ENCODE measurements around the gene MKRN3. TPM values are rescaled to one million over a fixed set of nuclear protein-coding genes. Genes with fewer than 3 reads are reported as not detected.

The MKRN3 gene
- total and polyA plus RNA-seq, 10 of the 15 experiments (the other 5 are each of a cell fraction or from before 2014, with no cell fraction given): 0.30 to 1.1 TPM; not detected in 8

GRCh38 chr15:23567921-23568320 lies 2.4 kb downstream of the MKRN3 start (continued):
- TF ChIP-seq IRF5 (IDR thresholded peaks at IDR 0.05; ENCODE audit: borderline replicate concordance): no peak
- TF ChIP-seq TCF12 (IDR thresholded peaks at IDR 0.05; ENCODE audit: low read depth, low read length): no peak
- TF ChIP-seq ZZZ3 (IDR thresholded peaks at IDR 0.05; ENCODE audit: control insufficient read depth, insufficient read length, low read depth): no peak
- TF ChIP-seq DPF2 (IDR thresholded peaks at IDR 0.05): no peak
- TF ChIP-seq CHD2 (IDR thresholded peaks at IDR 0.05; ENCODE audit: borderline replicate concordance, low read depth, low read length): no peak
- TF ChIP-seq E4F1 (IDR thresholded peaks at IDR 0.05; ENCODE audit: borderline replicate concordance, partially characterized antibody): no peak
- no peak for TF ChIP-seq NR2F1 (conservative IDR thresholded peaks at IDR 0.05)
- no peak for TF ChIP-seq HSF1 (IDR thresholded peaks at IDR 0.05; ENCODE audit: low read depth, low read length)
- no peak for TF ChIP-seq ATF2 (IDR thresholded peaks at IDR 0.05; ENCODE audit: low read length)
- TF ChIP-seq SP1 (IDR thresholded peaks at IDR 0.05; ENCODE audit: low read depth, low read length): no peak
- TF ChIP-seq JUNB (IDR thresholded peaks at IDR 0.05): no peak
- no peak for TF ChIP-seq TBL1XR1 (IDR thresholded peaks at IDR 0.05; ENCODE audit: low read depth, low read length)
- TF ChIP-seq CBFB (IDR thresholded peaks at IDR 0.05; ENCODE audit: low read depth): no peak
- no peak for TF ChIP-seq PKNOX1 (IDR thresholded peaks at IDR 0.05)
- TF ChIP-seq BCL11A (IDR thresholded peaks at IDR 0.05; ENCODE audit: low read depth, low read length): no peak
- TF ChIP-seq NKRF (conservative IDR thresholded peaks at IDR 0.05): no peak
- no peak for TF ChIP-seq KAT2A (conservative IDR thresholded peaks at IDR 0.05; ENCODE audit: control insufficient read depth, low read depth, low read length)

All from GM12878 (cell line).